Stimulated activated CD4-positive, alpha-beta T cell treated with anti-CD3 and anti-CD28 coated beads, Interleukin-1b, Interleukin-23, amount 100 ng/mL, for 1 hour (primary cell): ENCODE data around the gene KIRREL3.
"Not testable (repeated sequence)": the region's sequence is repeated elsewhere in the genome, so short reads cannot be mapped to it uniquely, and the experiment has no call there.

Experiments
- DNase-seq, 2 donors: peaks; one replicate each; pipeline ENCODE4 v3.0.0-alpha.2; 2020; ENCODE audit warnings: low read depth in 2 of 2

Gene KIRREL3

GRCh38 chr11:126405374-126405773 is 595.2 kb downstream of the KIRREL3 start:
- no peak for DNase-seq

GRCh38 chr11:126404367-126404766 is 596.2 kb downstream of the KIRREL3 start:
- no peak for DNase-seq

- DNase-seq, result no peak
Observed at GRCh38 chr11:126403658-126404057, 596.9 kb downstream of the KIRREL3 start.

- DNase-seq, result no peak
Observed at GRCh38 chr11:126403022-126403581, 597.5 kb downstream of the KIRREL3 start.

GRCh38 chr11:126400479-126400878 is 600.1 kb downstream of the KIRREL3 start:
- DNase-seq, result no peak

- DNase-seq, result no peak
Observed at GRCh38 chr11:126400019-126400418, 600.6 kb downstream of the KIRREL3 start.

GRCh38 chr11:126398721-126399120 is 601.8 kb downstream of the KIRREL3 start:
- no peak for DNase-seq

GRCh38 chr11:126398296-126398695 is 602.3 kb downstream of the KIRREL3 start:
- DNase-seq, result no peak

GRCh38 chr11:126396965-126397364 is 603.6 kb downstream of the KIRREL3 start:
- DNase-seq, result no peak

- DNase-seq, result not testable (repeated sequence)
Observed at GRCh38 chr11:126396266-126396665, 604.3 kb downstream of the KIRREL3 start.

- DNase-seq, result not testable (repeated sequence)
Observed at GRCh38 chr11:126395784-126396183, 604.8 kb downstream of the KIRREL3 start.

- not testable (repeated sequence) for DNase-seq
Observed at GRCh38 chr11:126394634-126395072, 605.9 kb downstream of the KIRREL3 start.

GRCh38 chr11:126394036-126394435 is 606.5 kb downstream of the KIRREL3 start:
- no peak for DNase-seq

GRCh38 chr11:126393143-126393542 is 607.4 kb downstream of the KIRREL3 start:
- no peak for DNase-seq

- DNase-seq, result no peak
Observed at GRCh38 chr11:126392633-126393013, 607.9 kb downstream of the KIRREL3 start.

GRCh38 chr11:126391970-126392632 is 608.5 kb downstream of the KIRREL3 start:
- DNase-seq, result no peak

- DNase-seq, result no peak
Observed at GRCh38 chr11:126391286-126391954, 609.1 kb downstream of the KIRREL3 start.

- DNase-seq, result no peak
Observed at GRCh38 chr11:126390272-126390867, 610.2 kb downstream of the KIRREL3 start.

- no peak for DNase-seq
Observed at GRCh38 chr11:126387857-126388256, 612.7 kb downstream of the KIRREL3 start.

- DNase-seq, result not testable (repeated sequence)
Observed at GRCh38 chr11:126386729-126387071, 613.9 kb downstream of the KIRREL3 start.

GRCh38 chr11:126385991-126386728 is 614.4 kb downstream of the KIRREL3 start:
- no peak for DNase-seq

- no peak for DNase-seq
Observed at GRCh38 chr11:126384449-126385070, 616.0 kb downstream of the KIRREL3 start.
